B cell (primary cell): ENCODE measurements around the gene EIF3C. TPM values are rescaled to one million over a fixed set of nuclear protein-coding genes. Genes with fewer than 3 reads are reported as not detected.
A peak's percentile ranks its signal among the peaks of the same experiment; 100 is the strongest.
"Not testable (repeated sequence)": the region's sequence is repeated elsewhere in the genome, so short reads cannot be mapped to it uniquely, and the experiment has no call there.

Source experiments
- ATAC-seq: fragments of 200-7000 bp; cut with Tn5 transposase; one replicate; pipeline ENCODE4 v1.10.0; 2021; ENCODE audit warnings: low read depth, mild to moderate bottlenecking, moderate number of reproducible peaks, moderate library complexity
- CTCF ChIA-PET: fragments of 350-600 bp; sonication (Branson Sonifier 250); formaldehyde crosslinking; loops from one replicate; lab custom pipeline; 2021; ENCODE audit warnings: antibody characterized with exemption, inconsistent platforms; lab: Charles Lee
- POLR2A ChIA-PET: fragments of 350-600 bp; sonication (Branson Sonifier 250); formaldehyde crosslinking; loops from one replicate; lab custom pipeline; 2021; ENCODE audit warnings: antibody characterized with exemption; lab: Charles Lee
- DNase-seq: peaks from one replicate; pipeline ENCODE4 v3.0.0; 2013
- H2AFZ ChIP-seq: 2 replicates; pipeline ENCODE4 v1.6.1; 2012; ENCODE audit warnings: mild to moderate bottlenecking, low read depth, low read length; ENCODE audit not compliant: insufficient read depth, poor library complexity, severe bottlenecking
- H3K27ac ChIP-seq, 2 donors: 1 replicate in 1 of 2; 2 replicates in 1 of 2; pipeline ENCODE4 v1.5.1; 2012 to 2013; ENCODE audit warnings: low read length in 2 of 2, mild to moderate bottlenecking in 2 of 2, moderate library complexity in 1 of 2
- H3K27me3 ChIP-seq, 4 experiments: fragments of 200-600 bp in 1 of 4; sonication (generic) in 1 of 4; replicated peaks in 1 of 4; 1 replicate in 2 of 4; 2 replicates in 2 of 4; pipeline versions ENCODE4 v1.6.1 to v1.7.0; 2013 to 2016; ENCODE audit warnings: low read length in 3 of 4, mild to moderate bottlenecking in 2 of 4, mixed read lengths in 1 of 4, moderate library complexity in 1 of 4; ENCODE audit not compliant: insufficient read depth in 4 of 4, control insufficient read depth in 3 of 4; ENCODE audit errors: control extremely low read depth in 1 of 4
- H3K36me3 ChIP-seq, 2 experiments: replicated peaks in 1 of 2; 1 replicate in 1 of 2; 2 replicates in 1 of 2; pipeline versions ENCODE4 v1.6.1 to v1.7.1; 2013; ENCODE audit warnings: low read length in 1 of 2; ENCODE audit not compliant: insufficient read depth in 2 of 2, control insufficient read depth in 1 of 2; ENCODE audit errors: control extremely low read depth in 1 of 2, extremely low read depth in 1 of 2
- H3K4me1 ChIP-seq, 2 donors: fragments of 200-600 bp in 1 of 2; sonication (generic) in 1 of 2; 1 replicate in 1 of 2; 2 replicates in 1 of 2; pipeline versions ENCODE4 v1.5.1 to v1.6.1; 2013 to 2017; ENCODE audit warnings: low read length in 2 of 2; ENCODE audit not compliant: control insufficient read depth in 2 of 2, insufficient read depth in 2 of 2
- H3K4me2 ChIP-seq: replicated peaks from 2 replicates; pipeline ENCODE3; 2012; ENCODE audit warnings: mild to moderate bottlenecking, low read depth, low read length; ENCODE audit not compliant: poor library complexity, severe bottlenecking
- H3K4me3 ChIP-seq, 5 experiments: fragments of 200-600 bp in 1 of 5; sonication (generic) in 1 of 5; 1 replicate in 3 of 5; 2 replicates in 2 of 5; pipeline versions ENCODE4 v1.5.1 to v1.7.0; 2011 to 2016; ENCODE audit warnings: low read length in 4 of 5, mild to moderate bottlenecking in 4 of 5, low read depth in 2 of 5, control low read depth in 1 of 5, moderate library complexity in 1 of 5; ENCODE audit not compliant: insufficient read depth in 1 of 5; ENCODE audit errors: control extremely low read depth in 1 of 5, extremely low read depth in 1 of 5
- H3K79me2 ChIP-seq: fragments of 200-600 bp; sonication (generic); one replicate; pipeline ENCODE4 v1.6.0; 2016; ENCODE audit warnings: low read length; ENCODE audit not compliant: control insufficient read depth, insufficient read depth
- H3K9ac ChIP-seq: fragments of 200-600 bp; sonication (generic); 2 replicates; pipeline ENCODE4 v1.6.1; 2017; ENCODE audit warnings: mild to moderate bottlenecking, low read length, moderate library complexity
- H3K9me3 ChIP-seq, 3 donors: one replicate each; pipeline versions ENCODE4 v1.6.1 to v1.7.1; 2013; ENCODE audit warnings: low read length in 2 of 3; ENCODE audit not compliant: control insufficient read depth in 2 of 3, insufficient read depth in 1 of 3; ENCODE audit errors: control extremely low read depth in 1 of 3
- H4K20me1 ChIP-seq: 2 replicates; pipeline ENCODE4 v1.6.0; 2012; ENCODE audit warnings: mild to moderate bottlenecking, low read length; ENCODE audit not compliant: insufficient read depth, control insufficient read depth, poor library complexity, severe bottlenecking
- H3K27ac Mint-ChIP-seq: one replicate; pipeline ENCODE4 v1.8.0; 2021; ENCODE audit warnings: mixed read lengths
- H3K27me3 Mint-ChIP-seq: one replicate; pipeline ENCODE4 v1.8.0; 2021; ENCODE audit warnings: mixed read lengths
- H3K4me1 Mint-ChIP-seq: one replicate; pipeline ENCODE4 v1.8.0; 2021; ENCODE audit warnings: mixed read lengths
- H3K4me3 Mint-ChIP-seq: one replicate; pipeline ENCODE4 v1.8.0; 2021; ENCODE audit warnings: mixed read lengths
- H3K9me3 Mint-ChIP-seq: one replicate; pipeline ENCODE4 v1.8.0; 2022; ENCODE audit warnings: mixed read lengths; ENCODE audit not compliant: insufficient read depth
- WGBS: methylation state at CpG from one replicate; pipeline ENCODE4 v1.1.5; 2013; ENCODE audit warnings: missing lambda C conversion rate; ENCODE audit not compliant: insufficient coverage; 5-methylcytosine and 5-hydroxymethylcytosine counted together
- intact Hi-C: fragments of 100-400 bp; cut with micrococcal nuclease; formaldehyde crosslinking; loops from one replicate; pipeline ENCODE4 v1.10.0; 2022
- polyA plus RNA-seq: library from polyadenylated mRNA; depleted of rRNA; stranded (reverse); fragments of >200 nt; gene quantifications from 2 replicates; pipeline ENCODE4 v1.2.3, GENCODE V29; 2012
- total RNA-seq, 2 donors: library from RNA; stranded (reverse); fragments of 120-200 nt in 1 of 2; gene quantifications; 1 replicate in 1 of 2; 2 replicates in 1 of 2; pipeline versions ENCODE4 v1.2.3 to v1.2.4, GENCODE V29; 2013 to 2022

The EIF3C gene
- total and polyA plus RNA-seq, 2 donors (not counting 1 experiment from before 2014, with no cell fraction given), result 126 to 372 TPM

DNA sequence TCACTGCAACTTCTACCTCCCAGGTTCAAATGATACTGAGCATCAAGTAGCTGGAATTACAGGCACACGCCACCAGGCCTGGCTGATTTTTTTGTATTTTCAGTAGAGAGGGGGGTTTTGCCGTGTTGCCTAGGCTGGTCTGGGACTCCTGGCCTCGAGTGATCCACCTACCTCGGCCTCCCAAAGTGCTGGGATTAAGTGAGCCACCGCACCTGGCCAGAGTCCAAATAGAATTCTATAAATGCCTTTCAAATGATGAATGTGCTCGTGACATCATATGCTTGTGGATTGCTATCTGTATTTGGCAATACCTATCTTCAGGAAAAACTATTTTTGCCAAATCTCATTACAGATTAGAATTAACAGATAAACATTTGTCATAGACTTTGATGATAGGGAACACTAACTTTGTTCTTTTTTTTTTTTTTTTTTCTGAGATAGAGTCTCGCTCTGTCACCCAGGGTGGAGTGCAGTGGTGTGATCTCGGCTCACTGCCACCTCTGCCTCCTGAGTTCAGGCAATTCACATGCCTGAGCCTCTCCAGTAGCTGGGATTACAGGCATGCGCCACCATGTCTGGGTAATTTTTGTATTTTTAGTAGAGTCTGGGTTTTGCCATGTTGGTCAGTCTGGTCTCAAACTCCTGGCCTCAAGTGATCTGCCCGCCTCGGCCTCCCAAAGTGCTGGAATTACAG, 17.9 kb upstream of the EIF3C start:
- H3K27ac ChIP-seq, H3K4me3 ChIP-seq, H3K9ac ChIP-seq, H3K27me3 Mint-ChIP-seq, DNase-seq, H4K20me1 ChIP-seq, H3K27ac Mint-ChIP-seq, CTCF ChIA-PET, H3K4me2 ChIP-seq, H3K36me3 ChIP-seq, H3K4me1 Mint-ChIP-seq, H3K4me1 ChIP-seq, H3K9me3 Mint-ChIP-seq, ATAC-seq, H3K4me3 Mint-ChIP-seq, H2AFZ ChIP-seq, H3K27me3 ChIP-seq, intact Hi-C loops, POLR2A ChIA-PET, H3K79me2 ChIP-seq, H3K9me3 ChIP-seq: not testable (repeated sequence)
- WGBS, result no CpG with 5 or more reads among the region's 11 CpGs

- H3K4me3 Mint-ChIP-seq, H3K4me1 Mint-ChIP-seq, H3K4me1 ChIP-seq, H3K36me3 ChIP-seq, H3K9me3 Mint-ChIP-seq, H3K27ac Mint-ChIP-seq, H3K4me3 ChIP-seq, H3K79me2 ChIP-seq, H3K27me3 Mint-ChIP-seq, H3K4me2 ChIP-seq, H3K9me3 ChIP-seq, intact Hi-C loops, H3K27ac ChIP-seq, H3K9ac ChIP-seq, H4K20me1 ChIP-seq, H2AFZ ChIP-seq, POLR2A ChIA-PET, DNase-seq, CTCF ChIA-PET, H3K27me3 ChIP-seq, ATAC-seq: not testable (repeated sequence)
- WGBS, result no CpG with 5 or more reads among the region's 9 CpGs
These were observed 11.5 kb upstream of the EIF3C start for GRCh38 chr16:28699792-28700191.

DNA sequence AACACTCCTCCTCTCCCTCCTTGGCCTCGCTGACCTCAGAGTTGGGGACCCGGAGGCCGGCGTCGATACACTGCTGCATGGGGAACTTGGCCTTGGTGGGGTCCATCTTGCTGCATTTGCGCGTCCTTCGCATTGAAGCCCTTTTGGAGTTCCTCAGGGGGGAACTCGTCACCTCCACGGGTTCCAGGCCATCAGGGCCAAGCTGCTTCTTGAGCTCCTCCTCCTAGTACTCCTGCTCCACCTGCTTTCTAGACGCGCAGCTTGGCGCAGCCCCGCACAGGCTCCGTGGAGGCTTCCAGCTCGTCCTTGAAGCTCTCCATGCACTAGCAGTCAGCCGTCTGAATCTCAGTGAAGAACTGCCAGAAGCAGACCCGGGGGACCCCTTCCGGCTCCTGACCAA, 10.9 kb upstream of the EIF3C start:
- DNase-seq, result peak; percentile 0
- ATAC-seq, H3K4me1 ChIP-seq, H3K9me3 ChIP-seq, H3K4me1 Mint-ChIP-seq, H3K27ac Mint-ChIP-seq, H3K79me2 ChIP-seq, H2AFZ ChIP-seq, intact Hi-C loops, POLR2A ChIA-PET, H3K9me3 Mint-ChIP-seq, H3K27ac ChIP-seq, H3K4me2 ChIP-seq, H3K9ac ChIP-seq, CTCF ChIA-PET, H3K4me3 Mint-ChIP-seq, H3K27me3 Mint-ChIP-seq, H3K36me3 ChIP-seq, H3K27me3 ChIP-seq, H3K4me3 ChIP-seq, H4K20me1 ChIP-seq: not testable (repeated sequence)
- whole genome bisulfite sequencing, result 94% methylated on average over 9 of the region's 19 CpGs

- H3K9me3 Mint-ChIP-seq, H3K4me1 Mint-ChIP-seq, H3K4me1 ChIP-seq, H2AFZ ChIP-seq, H3K4me2 ChIP-seq, POLR2A ChIA-PET, H3K36me3 ChIP-seq, H3K27me3 Mint-ChIP-seq, H4K20me1 ChIP-seq, H3K79me2 ChIP-seq, H3K4me3 ChIP-seq, intact Hi-C loops, H3K27ac Mint-ChIP-seq, CTCF ChIA-PET, H3K27me3 ChIP-seq, H3K4me3 Mint-ChIP-seq, H3K9ac ChIP-seq, H3K27ac ChIP-seq, ATAC-seq, DNase-seq, H3K9me3 ChIP-seq: not testable (repeated sequence)
- no CpG with 5 or more reads among the region's 8 CpGs for WGBS
These were observed 9.9 kb upstream of the EIF3C start for GRCh38 chr16:28701384-28701783.
